ENCODE data around the gene IQCE.
"Not testable (repeated sequence)": the region's sequence is repeated elsewhere in the genome, so short reads cannot be mapped to it uniquely, and the experiment has no call there.

GRCh38 chr7:2609646-2610045 is 50.9 kb downstream of the IQCE start:
- not testable (repeated sequence) for TF ChIP-seq CTCF (IDR thresholded peaks at IDR 0.05; ENCODE audit: low read length); EZH2 (optimal IDR thresholded peaks at IDR 0.05; ENCODE audit: low read depth, low read length)

All from MM.1S (cell line).